GM13976 (cell line): ENCODE results near the gene ETNK1.

Experiments used
- DNase-seq: peaks from one replicate; pipeline ENCODE4 v3.0.0; 2012; ENCODE audit warnings: low spot score
- in situ Hi-C: fragments of 300-500 bp; cut with MboI; formaldehyde crosslinking; loops from one replicate; pipeline ENCODE4 v1.12.0; 2022; ENCODE audit warnings: low sequenced_read_pairs, mixed read lengths, inconsistent platforms; ENCODE audit not compliant: unreplicated experiment
- TF ChIP-seq, protein P1 (sequence below): IDR thresholded peaks from 2 replicates; pipeline ENCODE4 v1.5.1; 2012; ENCODE audit warnings: borderline replicate concordance, mild to moderate bottlenecking; ENCODE audit not compliant: insufficient read depth; ENCODE audit errors: extremely low read depth, missing control alignments, control extremely low read depth

Gene ETNK1

DNA sequence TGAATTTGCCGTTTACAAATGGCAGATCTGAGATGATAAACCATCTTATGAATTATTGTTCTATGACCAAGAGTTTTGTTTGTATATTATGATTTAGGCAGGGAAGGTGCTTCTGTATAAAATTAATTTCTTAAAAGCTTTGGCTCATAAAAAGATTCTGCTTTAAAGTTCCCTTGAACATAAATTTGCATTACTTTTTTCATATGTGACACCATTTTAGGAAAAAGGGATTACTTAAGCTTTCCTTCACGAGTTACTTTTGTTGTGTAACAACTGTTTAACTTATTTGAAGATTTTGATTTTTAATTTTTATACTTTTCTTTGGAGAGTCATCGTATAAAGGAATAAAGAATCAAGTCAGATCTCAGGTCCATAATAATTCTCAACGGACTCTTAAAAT is 3.3 kb downstream of the ETNK1 start:
- TF ChIP-seq, protein P1, sequence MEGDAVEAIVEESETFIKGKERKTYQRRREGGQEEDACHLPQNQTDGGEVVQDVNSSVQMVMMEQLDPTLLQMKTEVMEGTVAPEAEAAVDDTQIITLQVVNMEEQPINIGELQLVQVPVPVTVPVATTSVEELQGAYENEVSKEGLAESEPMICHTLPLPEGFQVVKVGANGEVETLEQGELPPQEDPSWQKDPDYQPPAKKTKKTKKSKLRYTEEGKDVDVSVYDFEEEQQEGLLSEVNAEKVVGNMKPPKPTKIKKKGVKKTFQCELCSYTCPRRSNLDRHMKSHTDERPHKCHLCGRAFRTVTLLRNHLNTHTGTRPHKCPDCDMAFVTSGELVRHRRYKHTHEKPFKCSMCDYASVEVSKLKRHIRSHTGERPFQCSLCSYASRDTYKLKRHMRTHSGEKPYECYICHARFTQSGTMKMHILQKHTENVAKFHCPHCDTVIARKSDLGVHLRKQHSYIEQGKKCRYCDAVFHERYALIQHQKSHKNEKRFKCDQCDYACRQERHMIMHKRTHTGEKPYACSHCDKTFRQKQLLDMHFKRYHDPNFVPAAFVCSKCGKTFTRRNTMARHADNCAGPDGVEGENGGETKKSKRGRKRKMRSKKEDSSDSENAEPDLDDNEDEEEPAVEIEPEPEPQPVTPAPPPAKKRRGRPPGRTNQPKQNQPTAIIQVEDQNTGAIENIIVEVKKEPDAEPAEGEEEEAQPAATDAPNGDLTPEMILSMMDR = no peak
- DNase-seq = no peak
- in situ Hi-C loops = no loop called here

DNA sequence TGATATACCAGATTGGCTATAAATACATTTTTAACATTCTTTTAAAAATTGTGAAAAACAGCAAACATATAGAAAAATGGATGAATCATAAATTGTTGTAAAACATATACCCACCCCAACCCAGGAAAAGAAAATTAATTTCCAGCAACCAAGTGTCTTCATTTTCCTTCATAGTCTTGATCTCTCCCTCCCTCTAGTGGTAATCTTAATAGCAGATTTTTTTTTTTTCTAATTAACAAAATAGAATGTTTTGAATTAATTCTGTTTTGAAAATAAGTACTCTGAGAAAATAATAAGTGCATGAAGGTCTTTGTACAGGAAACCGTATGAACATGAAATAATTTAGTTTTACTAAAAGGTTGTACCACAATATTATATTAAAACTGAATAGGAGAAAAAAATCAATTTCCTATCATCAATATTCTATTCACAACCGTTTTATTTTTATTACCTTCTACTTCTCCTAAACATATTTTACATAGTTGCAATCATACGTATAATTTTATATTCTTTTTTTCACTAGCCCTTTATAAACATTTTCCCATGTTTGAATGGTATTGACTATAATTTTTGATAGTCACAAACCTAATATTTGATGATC is 7.0 kb downstream of the ETNK1 start:
- DNase-seq = no peak
- in situ Hi-C loops = no loop called here
- TF ChIP-seq, protein P1 = no peak

DNA sequence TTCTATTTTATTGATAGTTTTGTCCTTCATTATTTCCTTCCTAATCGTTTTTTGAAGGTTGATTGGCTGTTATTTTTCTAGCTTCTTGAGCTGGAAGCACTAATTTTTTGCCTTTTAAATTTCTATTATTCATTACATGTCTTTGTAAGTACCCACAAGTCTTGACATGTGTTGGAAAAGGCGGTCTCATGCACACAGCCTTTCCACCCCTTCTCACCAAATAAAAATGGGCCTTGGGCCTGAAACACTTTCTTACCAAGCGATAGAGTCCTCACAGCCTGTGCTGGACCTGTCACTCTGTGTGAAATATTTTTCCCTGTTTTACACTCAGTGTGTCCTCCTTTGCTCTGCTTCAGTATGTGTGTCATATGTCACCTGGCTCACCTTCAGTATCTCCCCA is 9.9 kb downstream of the ETNK1 start:
- DNase-seq = no peak
- TF ChIP-seq, protein P1 = no peak
- in situ Hi-C loops = no loop called here

DNA sequence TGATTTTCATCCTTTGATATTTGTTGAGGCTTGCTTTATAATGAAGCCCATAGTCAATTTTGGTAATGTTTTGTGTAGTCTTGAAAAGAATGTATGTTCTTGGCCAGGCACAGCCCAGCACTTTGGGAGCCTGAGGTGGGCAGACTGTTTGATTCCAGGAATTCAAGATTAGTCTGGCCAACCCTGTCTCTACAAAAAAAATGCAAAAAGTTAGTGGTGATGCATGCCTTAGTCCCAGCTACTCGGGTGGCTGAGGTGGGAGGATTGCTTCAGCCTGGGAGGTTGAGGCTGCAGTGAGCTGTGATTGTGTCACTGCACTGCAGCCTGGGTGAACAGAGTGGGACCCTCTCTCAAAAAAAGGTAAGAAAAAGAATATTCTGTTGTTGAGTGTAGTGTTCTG is 10.8 kb downstream of the ETNK1 start:
- TF ChIP-seq, protein P1 = no peak
- no peak for DNase-seq
- in situ Hi-C loops = no loop called here

DNA sequence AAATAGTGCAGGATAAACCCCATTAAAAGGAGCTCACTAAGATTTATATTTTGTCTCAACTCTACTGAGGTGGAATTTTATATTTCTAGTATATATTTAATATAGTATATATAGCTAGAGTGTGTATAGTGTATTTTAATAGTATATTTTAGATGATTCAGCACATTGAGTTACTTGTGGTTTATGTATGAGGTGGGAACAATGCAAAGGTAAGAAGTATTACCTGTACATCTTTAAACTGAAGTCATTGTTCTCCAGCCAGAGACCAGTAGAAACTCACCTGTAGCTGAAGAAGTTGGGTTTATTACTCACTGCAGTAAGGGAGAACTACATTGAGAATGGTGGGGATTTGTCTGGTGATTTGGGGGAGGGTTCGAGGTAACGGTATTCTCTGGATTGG is 15.9 kb downstream of the ETNK1 start:
- TF ChIP-seq, protein P1 = no peak
- in situ Hi-C loops = no loop called here
- no peak for DNase-seq

DNA sequence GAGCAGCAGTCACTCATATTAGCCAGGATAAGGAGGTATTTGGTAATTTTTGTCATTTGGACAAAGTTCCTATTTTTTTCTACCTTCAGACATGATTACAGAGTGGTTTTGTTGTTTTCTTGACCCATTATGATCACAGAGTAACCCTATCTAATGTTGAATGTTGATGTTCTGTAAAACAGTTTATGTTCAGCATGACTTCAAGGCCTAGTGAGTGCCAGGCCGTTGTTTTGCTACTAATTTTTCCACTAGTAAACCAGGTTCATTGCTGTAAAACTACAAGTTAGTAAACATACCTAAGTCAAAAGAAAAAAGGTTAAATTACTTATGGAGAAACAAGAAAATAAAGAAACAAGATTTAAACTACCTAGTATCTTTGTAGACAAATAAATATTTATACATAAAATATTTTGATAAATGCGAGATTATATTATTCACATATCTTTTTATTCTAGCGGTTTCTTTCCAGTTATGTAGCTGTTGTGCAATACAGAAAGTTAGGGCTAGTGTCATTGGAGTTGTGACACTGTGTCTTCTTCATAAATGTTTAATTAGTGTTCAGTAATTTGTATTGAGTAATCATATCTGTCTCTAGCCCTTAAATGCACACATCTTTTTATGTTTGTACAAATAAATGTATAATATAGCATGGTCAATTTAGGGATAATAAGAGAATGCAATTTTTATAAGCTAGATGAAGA is 16.5 kb downstream of the ETNK1 start:
- in situ Hi-C loops = no loop called here
- TF ChIP-seq, protein P1 = no peak
- no peak for DNase-seq

DNA sequence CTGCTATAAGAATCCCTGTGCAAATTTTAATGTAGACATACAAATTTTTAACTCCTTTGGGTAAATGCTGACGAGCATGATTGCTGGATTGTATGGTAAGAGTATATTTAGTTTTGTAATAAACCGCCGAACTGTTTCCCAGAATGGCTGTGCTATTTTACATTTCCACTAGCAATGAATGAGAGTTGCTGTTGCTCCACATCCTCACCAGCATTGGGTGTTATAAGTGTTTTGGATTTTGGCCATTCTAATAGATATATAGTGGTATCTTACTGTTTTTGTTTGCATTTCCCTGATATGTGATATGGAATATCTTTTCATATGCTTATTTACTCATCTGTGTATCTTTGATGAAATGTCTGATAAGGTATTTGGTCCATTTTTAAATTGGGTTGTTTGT is 23.7 kb downstream of the ETNK1 start:
- TF ChIP-seq, protein P1 = no peak
- DNase-seq = no peak
- in situ Hi-C loops = no loop called here
